Small intestine (tissue), 7 donors: ENCODE data around the gene DUSP28. TPM values are rescaled to one million over a fixed set of nuclear protein-coding genes. Genes with fewer than 3 reads are reported as not detected.

Experiments used
- DNase-seq, 2 donors: peaks; one replicate each; pipeline versions ENCODE4 v3.0.0 to v3.0.0-alpha.2; 2013
- FAIRE-seq: peaks from 2 replicates; lab custom pipeline; 2012; peaks lifted over from hg19 to GRCh38; lab: Jason Lieb, UNC
- H3K27ac ChIP-seq, 3 donors: one replicate each; pipeline ENCODE4 v1.5.1; 2013; ENCODE audit warnings: low read length in 2 of 3, mild to moderate bottlenecking in 2 of 3, control low read depth in 1 of 3, inconsistent platforms in 1 of 3, low read depth in 1 of 3, moderate library complexity in 1 of 3
- H3K27me3 ChIP-seq, 3 donors: one replicate each; pipeline ENCODE4 v1.6.1; 2013; ENCODE audit warnings: low read length in 3 of 3, inconsistent platforms in 1 of 3; ENCODE audit not compliant: control insufficient read depth in 3 of 3, insufficient read depth in 3 of 3
- H3K36me3 ChIP-seq, 3 donors: one replicate each; pipeline ENCODE4 v1.6.1; 2013; ENCODE audit warnings: low read length in 3 of 3, inconsistent platforms in 1 of 3, low read depth in 1 of 3, mild to moderate bottlenecking in 1 of 3, moderate library complexity in 1 of 3; ENCODE audit not compliant: control insufficient read depth in 3 of 3, insufficient read depth in 2 of 3
- H3K4me1 ChIP-seq, 3 donors: one replicate each; pipeline ENCODE4 v1.6.1; 2013; ENCODE audit warnings: low read length in 2 of 3, inconsistent platforms in 1 of 3, low read depth in 1 of 3, mild to moderate bottlenecking in 1 of 3, moderate library complexity in 1 of 3; ENCODE audit not compliant: control insufficient read depth in 3 of 3, insufficient read depth in 2 of 3
- H3K4me3 ChIP-seq, 3 donors: one replicate each; pipeline ENCODE4 v1.5.1; 2013; ENCODE audit warnings: low read length in 3 of 3, control low read depth in 1 of 3, inconsistent platforms in 1 of 3, low read depth in 1 of 3, mild to moderate bottlenecking in 1 of 3, moderate library complexity in 1 of 3
- H3K9me3 ChIP-seq, 2 donors: one replicate each; pipeline ENCODE4 v1.6.1; 2013; ENCODE audit warnings: low read depth in 1 of 2, low read length in 1 of 2; ENCODE audit not compliant: control insufficient read depth in 2 of 2, insufficient read depth in 1 of 2
- WGBS, 3 donors: extraction: QIAGEN DNeasy Blood & Tissue Kit; methylation state at CpG; one replicate each; pipeline ENCODE4 v1.1.7; 2013; 5-methylcytosine and 5-hydroxymethylcytosine counted together
- polyA plus RNA-seq, 4 donors: library from polyadenylated mRNA; stranded (reverse) in 3 of 4; unstranded in 1 of 4; fragments of 200-250 nt in 3 of 4; fragments of 120-200 nt in 1 of 4; gene quantifications; one replicate each; pipeline versions ENCODE4 v1.2.1 to v1.2.3, GENCODE V29; 2013
- donor health status: healthy with polysubstance abuse.
- donor health status: control.
- donor health status: control.
- donor health status: Bipolar disorder and iron deficiency.
- donor health status: healthy.

DUSP28 gene
- polyA plus RNA-seq, 4 donors, result 1.8 to 7.9 (median 5.0) TPM

- Histone ChIP-seq H3K4me1 (peaks cover 5 to 18% (median 15%) of the 10 kb centered on the region in 3 donors), H3K4me3 (peak within 1 kb of the TSS; percentile 87 to 90 (median 88)), H3K9me3 (peaks cover 0 to 7% of the 10 kb centered on the region in 2 donors), H3K36me3 (peaks cover 0 to 43% (median 2%) of the 10 kb centered on the region in 3 donors), H3K27ac (peak within 1 kb of the TSS; percentile 79 to 95 (median 83)), H3K27me3 (no peaks in the 10 kb centered on the region)
- peak; percentile 98 to 99 for DNase-seq
- no peak for FAIRE-seq
- WGBS, 3 donors, result 0 to 1% (median 0%) methylated on average over 79 to 88 of the region's 88 CpGs
These were observed 26.2 kb downstream of the DUSP28 start, which contains the start of gene CAPN10 for GRCh38 chr2:240586198-240586918. TSS of gene CAPN10 (plus strand) at chr2:240586734. CDS start at chr2:240586912, 178 bp downstream.

- Histone ChIP-seq H3K36me3 (peaks cover 2 to 47% (median 4%) of the 10 kb centered on the region in 3 donors), H3K4me1 (peaks cover 5 to 18% (median 15%) of the 10 kb centered on the region in 3 donors), H3K27me3 (no peaks in the 10 kb centered on the region), H3K9me3 (no peaks in the 10 kb centered on the region), H3K4me3 (peak overlapping the region; percentile 59 to 90 (median 88)), H3K27ac (peak overlapping the region in 2 of 3 donors; percentile 24 to 39)
- DNase-seq (peak; percentile 50 to 60), FAIRE-seq (no peak)
- 2 to 3% (median 3%) methylated on average over 43 to 62 of the region's 62 CpGs for WGBS, 3 donors
These were observed 27.0 kb downstream of the DUSP28 start for GRCh38 chr2:240586919-240587800.

GRCh38 chr2:240588006-240588655 lies 28.0 kb downstream of the DUSP28 start:
- Histone ChIP-seq H3K27ac (no peak overlapping the region), H3K27me3 (no peaks in the 10 kb centered on the region), H3K9me3 (no peaks in the 10 kb centered on the region), H3K4me3 (peak overlapping the region in 1 of 3 donors; percentile 88), H3K36me3 (peaks cover 2 to 54% (median 6%) of the 10 kb centered on the region in 3 donors), H3K4me1 (peaks cover 5 to 18% (median 15%) of the 10 kb centered on the region in 3 donors)
- no peak for FAIRE-seq
- whole genome bisulfite sequencing, 3 donors, result 67 to 80% (median 77%) methylated on average over 10 of the region's 10 CpGs
- DNase-seq, result no peak

GRCh38 chr2:240588669-240589068 lies 28.5 kb downstream of the DUSP28 start:
- no peaks in the 10 kb centered on the region for H3K27me3 ChIP-seq
- FAIRE-seq, result no peak
- H3K4me1 ChIP-seq, result peaks cover 5 to 18% (median 15%) of the 10 kb centered on the region in 3 donors
- H3K36me3 ChIP-seq, result peaks cover 2 to 55% (median 6%) of the 10 kb centered on the region in 3 donors
- 77 to 91% (median 81%) methylated on average over 4 of the region's 4 CpGs for WGBS, 3 donors
- no peak overlapping the region for H3K27ac ChIP-seq
- no peak for DNase-seq
- no peak overlapping the region for H3K4me3 ChIP-seq
- no peaks in the 10 kb centered on the region for H3K9me3 ChIP-seq

GRCh38 chr2:240589375-240589774 lies 29.2 kb downstream of the DUSP28 start:
- FAIRE-seq (no peak), DNase-seq (no peak)
- H3K4me3 ChIP-seq, result no peak overlapping the region
- no peak overlapping the region for H3K27ac ChIP-seq
- peaks cover 2 to 59% (median 6%) of the 10 kb centered on the region in 3 donors for H3K36me3 ChIP-seq
- WGBS, 3 donors, result 87 to 88% (median 87%) methylated on average over 14 of the region's 14 CpGs
- H3K9me3 ChIP-seq, result no peaks in the 10 kb centered on the region
- H3K4me1 ChIP-seq, result peaks cover 5 to 18% (median 15%) of the 10 kb centered on the region in 3 donors
- no peaks in the 10 kb centered on the region for H3K27me3 ChIP-seq

- WGBS, 3 donors, result 88 to 92% (median 90%) methylated on average over 16 of the region's 16 CpGs
- Histone ChIP-seq H3K4me3 (no peak overlapping the region), H3K4me1 (peaks cover 3 to 15% (median 11%) of the 10 kb centered on the region in 3 donors), H3K36me3 (peaks cover 2 to 61% (median 6%) of the 10 kb centered on the region in 3 donors), H3K27me3 (no peaks in the 10 kb centered on the region), H3K9me3 (no peaks in the 10 kb centered on the region), H3K27ac (no peak overlapping the region)
- no peak for FAIRE-seq
- DNase-seq, result no peak
These were observed 29.8 kb downstream of the DUSP28 start for GRCh38 chr2:240589850-240590525.

- Histone ChIP-seq H3K9me3 (no peaks in the 10 kb centered on the region), H3K4me3 (no peak overlapping the region), H3K36me3 (peaks cover 2 to 65% (median 6%) of the 10 kb centered on the region in 3 donors), H3K27ac (no peak overlapping the region), H3K4me1 (peaks cover 0 to 10% (median 8%) of the 10 kb centered on the region in 3 donors), H3K27me3 (no peaks in the 10 kb centered on the region)
- no peak for DNase-seq
- WGBS, 3 donors, result 95 to 98% (median 97%) methylated on average over 21 of the region's 21 CpGs
- no peak for FAIRE-seq
These were observed 30.5 kb downstream of the DUSP28 start for GRCh38 chr2:240590681-240591111.
